Neural cell (in vitro differentiated cells): ENCODE data around the gene ARID4A. TPM values are rescaled to one million over a fixed set of nuclear protein-coding genes. Genes with fewer than 3 reads are reported as not detected.

Experiments
- H2AFZ ChIP-seq: fragments of 200-600, 300-800 bp; sonication (generic), shearing (Covaris generic); 2 replicates; pipeline ENCODE4 v1.6.0; 2014; ENCODE audit warnings: low read depth, mild to moderate bottlenecking, antibody characterized with exemption, low read length, moderate library complexity
- H3F3A ChIP-seq: fragments of 200-600 bp; shearing (Covaris generic); 2 replicates; pipeline ENCODE4 v1.6.1; 2016; ENCODE audit warnings: mild to moderate bottlenecking, moderate library complexity, mixed read lengths, antibody characterized with exemption, low read length; ENCODE audit not compliant: insufficient read depth, poor library complexity, severe bottlenecking
- H3K27ac ChIP-seq: fragments of 200-600, 300-800 bp; sonication (generic), shearing (Covaris generic); 2 replicates; pipeline ENCODE4 v1.5.1; 2014; ENCODE audit warnings: mild to moderate bottlenecking, low read length, moderate library complexity
- H3K27me3 ChIP-seq: fragments of 300-800, 200-600 bp; sonication (generic), shearing (Covaris generic); 2 replicates; pipeline ENCODE4 v1.6.0; 2014; ENCODE audit warnings: mild to moderate bottlenecking, low read depth, low read length, moderate library complexity; ENCODE audit not compliant: insufficient read depth
- H3K36me3 ChIP-seq: fragments of 300-800, 200-600 bp; sonication (generic), shearing (Covaris generic); 2 replicates; pipeline ENCODE4 v1.5.1; 2014; ENCODE audit warnings: mild to moderate bottlenecking, antibody characterized with exemption, low read length, moderate library complexity; ENCODE audit not compliant: insufficient read depth
- H3K4me2 ChIP-seq: fragments of 300-800, 200-600 bp; sonication (generic), shearing (Covaris generic); 2 replicates; pipeline ENCODE4 v1.6.0; 2014; ENCODE audit warnings: mild to moderate bottlenecking, low read length
- H3K4me3 ChIP-seq: fragments of 300-800, 200-600 bp; sonication (generic), shearing (Covaris generic); 2 replicates; pipeline ENCODE4 v1.5.1; 2014; ENCODE audit warnings: mild to moderate bottlenecking, low read length, moderate library complexity
- H3K79me2 ChIP-seq: fragments of 200-600 bp; shearing (Covaris generic); replicated peaks from 2 replicates; pipeline ENCODE4 v1.6.0; 2014; ENCODE audit warnings: mild to moderate bottlenecking, low read length, moderate library complexity; ENCODE audit not compliant: insufficient read depth
- H3K9ac ChIP-seq: fragments of 300-800, 200-600 bp; sonication (generic), shearing (Covaris generic); 2 replicates; pipeline ENCODE4 v1.6.1; 2016; ENCODE audit warnings: mild to moderate bottlenecking, low read length, mixed read lengths
- H3K9me2 ChIP-seq: fragments of 200-600 bp; shearing (Covaris generic); 2 replicates; pipeline ENCODE4 v1.6.1; 2016; ENCODE audit warnings: mild to moderate bottlenecking, low read length, mixed read lengths; ENCODE audit not compliant: insufficient read depth
- H3K9me3 ChIP-seq: fragments of 200-600, 300-800 bp; sonication (generic), shearing (Covaris generic); 2 replicates; pipeline ENCODE4 v1.6.1; 2016; ENCODE audit warnings: mild to moderate bottlenecking, mixed run types, low read length, moderate library complexity, mixed read lengths
- H4K20me1 ChIP-seq: fragments of 200-600 bp; shearing (Covaris generic); 2 replicates; pipeline ENCODE4 v1.6.1; 2016; ENCODE audit warnings: mild to moderate bottlenecking, mixed run types; ENCODE audit not compliant: insufficient read depth
- EP300 ChIP-seq: fragments of 450-650 bp; conservative IDR thresholded peaks from 2 replicates; pipeline ENCODE4 v1.6.1; 2014; ENCODE audit warnings: antibody characterized with exemption, mild to moderate bottlenecking, moderate library complexity; ENCODE audit not compliant: poor library complexity, severe bottlenecking
- EZH2 ChIP-seq: fragments of 200-600, 300-800 bp; shearing (Covaris generic), sonication (generic); IDR thresholded peaks from 2 replicates; pipeline ENCODE4 v1.6.1; 2014; ENCODE audit warnings: antibody characterized with exemption, low read length, borderline replicate concordance, mild to moderate bottlenecking; ENCODE audit not compliant: insufficient read depth, poor library complexity, severe bottlenecking
- MXI1 ChIP-seq: fragments of 450-650 bp; conservative IDR thresholded peaks from 2 replicates; pipeline ENCODE4 v1.6.1; 2014; ENCODE audit warnings: antibody characterized with exemption, mild to moderate bottlenecking; ENCODE audit not compliant: poor library complexity, severe bottlenecking
- POLR2AphosphoS5 ChIP-seq: IDR thresholded peaks from 2 replicates; pipeline ENCODE4 v1.6.1; 2012
- RAD21 ChIP-seq: fragments of 450-650 bp; conservative IDR thresholded peaks from 2 replicates; pipeline ENCODE4 v1.6.1; 2014; ENCODE audit warnings: antibody characterized with exemption, mild to moderate bottlenecking, moderate library complexity
- SMC3 ChIP-seq: fragments of 450-650 bp; conservative IDR thresholded peaks from 2 replicates; pipeline ENCODE4 v1.6.1; 2014; ENCODE audit warnings: antibody characterized with exemption, mild to moderate bottlenecking, moderate library complexity; ENCODE audit not compliant: poor library complexity
- TAF1 ChIP-seq: IDR thresholded peaks from 2 replicates; pipeline ENCODE4 v1.6.1; 2012; ENCODE audit warnings: low read depth
- polyA plus RNA-seq: library from polyadenylated mRNA; depleted of rRNA; stranded (reverse); fragments of >200 nt; gene quantifications from 2 replicates; pipeline ENCODE4 v1.2.3, GENCODE V29; 2014
- TF ChIP-seq, protein P1 (sequence below): IDR thresholded peaks from 2 replicates; pipeline ENCODE4 v1.6.1; 2012; ENCODE audit warnings: borderline replicate concordance
- TF ChIP-seq, protein P2 (sequence below): fragments of 450-650 bp; IDR thresholded peaks from 2 replicates; pipeline ENCODE4 v1.5.1; 2014; ENCODE audit warnings: antibody characterized with exemption, mild to moderate bottlenecking, moderate library complexity; ENCODE audit not compliant: poor library complexity, severe bottlenecking

ARID4A gene
- polyA plus RNA-seq, 1 donor from 2014 or later, result 38.5 TPM

DNA sequence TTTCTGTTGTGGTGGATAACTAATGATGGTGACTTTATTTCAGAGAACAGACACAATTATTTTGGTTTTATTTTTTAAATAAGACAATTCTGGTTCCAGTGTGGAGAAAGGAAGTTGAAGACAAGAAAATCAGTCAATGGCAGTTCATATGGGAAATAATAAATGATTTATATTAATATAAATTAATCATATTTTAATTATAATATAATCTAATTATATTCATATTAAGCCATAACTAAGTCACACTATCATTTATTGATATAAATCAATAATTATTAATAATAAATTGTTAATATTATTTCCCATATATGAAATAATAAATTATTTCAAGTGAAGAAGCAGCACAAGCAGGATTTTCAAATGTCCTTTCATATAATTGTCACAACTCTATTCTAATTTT is 100.1 kb downstream of the ARID4A start:
- H3K4me2 ChIP-seq, result no peak overlapping the region
- no peaks in the 10 kb centered on the region for H3K9me3 ChIP-seq
- H3K9ac ChIP-seq, result no peak overlapping the region
- no peak overlapping the region for H3K4me3 ChIP-seq
- no peaks in the 10 kb centered on the region for H3F3A ChIP-seq
- no peaks in the 10 kb centered on the region for H3K9me2 ChIP-seq
- H3K27me3 ChIP-seq, result no peaks in the 10 kb centered on the region
- H3K79me2 ChIP-seq, result no peaks in the 10 kb centered on the region
- no peaks in the 10 kb centered on the region for H3K36me3 ChIP-seq
- TF ChIP-seq, protein P1, sequence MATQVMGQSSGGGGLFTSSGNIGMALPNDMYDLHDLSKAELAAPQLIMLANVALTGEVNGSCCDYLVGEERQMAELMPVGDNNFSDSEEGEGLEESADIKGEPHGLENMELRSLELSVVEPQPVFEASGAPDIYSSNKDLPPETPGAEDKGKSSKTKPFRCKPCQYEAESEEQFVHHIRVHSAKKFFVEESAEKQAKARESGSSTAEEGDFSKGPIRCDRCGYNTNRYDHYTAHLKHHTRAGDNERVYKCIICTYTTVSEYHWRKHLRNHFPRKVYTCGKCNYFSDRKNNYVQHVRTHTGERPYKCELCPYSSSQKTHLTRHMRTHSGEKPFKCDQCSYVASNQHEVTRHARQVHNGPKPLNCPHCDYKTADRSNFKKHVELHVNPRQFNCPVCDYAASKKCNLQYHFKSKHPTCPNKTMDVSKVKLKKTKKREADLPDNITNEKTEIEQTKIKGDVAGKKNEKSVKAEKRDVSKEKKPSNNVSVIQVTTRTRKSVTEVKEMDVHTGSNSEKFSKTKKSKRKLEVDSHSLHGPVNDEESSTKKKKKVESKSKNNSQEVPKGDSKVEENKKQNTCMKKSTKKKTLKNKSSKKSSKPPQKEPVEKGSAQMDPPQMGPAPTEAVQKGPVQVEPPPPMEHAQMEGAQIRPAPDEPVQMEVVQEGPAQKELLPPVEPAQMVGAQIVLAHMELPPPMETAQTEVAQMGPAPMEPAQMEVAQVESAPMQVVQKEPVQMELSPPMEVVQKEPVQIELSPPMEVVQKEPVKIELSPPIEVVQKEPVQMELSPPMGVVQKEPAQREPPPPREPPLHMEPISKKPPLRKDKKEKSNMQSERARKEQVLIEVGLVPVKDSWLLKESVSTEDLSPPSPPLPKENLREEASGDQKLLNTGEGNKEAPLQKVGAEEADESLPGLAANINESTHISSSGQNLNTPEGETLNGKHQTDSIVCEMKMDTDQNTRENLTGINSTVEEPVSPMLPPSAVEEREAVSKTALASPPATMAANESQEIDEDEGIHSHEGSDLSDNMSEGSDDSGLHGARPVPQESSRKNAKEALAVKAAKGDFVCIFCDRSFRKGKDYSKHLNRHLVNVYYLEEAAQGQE, result no peak
- TF ChIP-seq RAD21, result no peak
- TF ChIP-seq EP300, result no peak
- TF ChIP-seq EZH2, result no peak
- TF ChIP-seq MXI1, result no peak
- TF ChIP-seq SMC3, result no peak
- TF ChIP-seq, protein P2, sequence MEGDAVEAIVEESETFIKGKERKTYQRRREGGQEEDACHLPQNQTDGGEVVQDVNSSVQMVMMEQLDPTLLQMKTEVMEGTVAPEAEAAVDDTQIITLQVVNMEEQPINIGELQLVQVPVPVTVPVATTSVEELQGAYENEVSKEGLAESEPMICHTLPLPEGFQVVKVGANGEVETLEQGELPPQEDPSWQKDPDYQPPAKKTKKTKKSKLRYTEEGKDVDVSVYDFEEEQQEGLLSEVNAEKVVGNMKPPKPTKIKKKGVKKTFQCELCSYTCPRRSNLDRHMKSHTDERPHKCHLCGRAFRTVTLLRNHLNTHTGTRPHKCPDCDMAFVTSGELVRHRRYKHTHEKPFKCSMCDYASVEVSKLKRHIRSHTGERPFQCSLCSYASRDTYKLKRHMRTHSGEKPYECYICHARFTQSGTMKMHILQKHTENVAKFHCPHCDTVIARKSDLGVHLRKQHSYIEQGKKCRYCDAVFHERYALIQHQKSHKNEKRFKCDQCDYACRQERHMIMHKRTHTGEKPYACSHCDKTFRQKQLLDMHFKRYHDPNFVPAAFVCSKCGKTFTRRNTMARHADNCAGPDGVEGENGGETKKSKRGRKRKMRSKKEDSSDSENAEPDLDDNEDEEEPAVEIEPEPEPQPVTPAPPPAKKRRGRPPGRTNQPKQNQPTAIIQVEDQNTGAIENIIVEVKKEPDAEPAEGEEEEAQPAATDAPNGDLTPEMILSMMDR, result no peak
- TF ChIP-seq POLR2AphosphoS5, result no peak
- TF ChIP-seq TAF1, result no peak
- H3K27ac ChIP-seq, result no peak overlapping the region
- H2AFZ ChIP-seq, result no peak overlapping the region
- no peaks in the 10 kb centered on the region for H4K20me1 ChIP-seq

DNA sequence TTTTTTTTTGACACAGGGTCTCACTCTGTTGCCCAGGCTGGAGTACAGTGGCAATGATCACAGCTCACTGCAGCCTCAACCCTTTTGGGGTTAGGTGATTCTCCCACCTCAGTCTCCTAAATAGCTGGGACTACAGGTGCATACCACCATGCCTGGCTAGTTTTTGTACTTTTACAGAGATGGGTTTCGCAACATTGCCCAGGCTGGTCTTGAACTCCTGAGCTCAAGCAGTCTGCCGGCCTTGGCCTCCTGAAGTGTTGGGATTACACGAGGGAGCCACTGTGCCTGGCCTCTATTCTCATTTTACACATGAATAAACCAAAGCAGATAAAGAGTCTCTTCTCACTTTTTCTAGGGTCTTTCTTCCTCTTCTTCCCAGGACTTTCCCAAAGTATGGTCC is 100.5 kb downstream of the ARID4A start:
- H3K9ac ChIP-seq, result no peak overlapping the region
- H4K20me1 ChIP-seq, result no peaks in the 10 kb centered on the region
- no peak overlapping the region for H2AFZ ChIP-seq
- H3K4me2 ChIP-seq, result no peak overlapping the region
- no peaks in the 10 kb centered on the region for H3K9me3 ChIP-seq
- H3K27me3 ChIP-seq, result no peaks in the 10 kb centered on the region
- TF ChIP-seq RAD21, result no peak
- no peak for TF ChIP-seq MXI1
- TF ChIP-seq POLR2AphosphoS5, result no peak
- TF ChIP-seq, protein P2, result no peak
- no peak for TF ChIP-seq EP300
- TF ChIP-seq EZH2, result no peak
- H3K4me3 ChIP-seq, result no peak overlapping the region
- H3K9me2 ChIP-seq, result no peaks in the 10 kb centered on the region
- H3F3A ChIP-seq, result no peaks in the 10 kb centered on the region
- H3K27ac ChIP-seq, result no peak overlapping the region
- H3K79me2 ChIP-seq, result no peaks in the 10 kb centered on the region
- no peaks in the 10 kb centered on the region for H3K36me3 ChIP-seq
